Osteocyte (in vitro differentiated cells): Measurements from ENCODE around the gene PCDHGA8. TPM values are rescaled to one million over a fixed set of nuclear protein-coding genes. Genes with fewer than 3 reads are reported as not detected.
"Not testable (repeated sequence)": the region's sequence is repeated elsewhere in the genome, so short reads cannot be mapped to it uniquely, and the experiment has no call there.

Source experiments
- DNase-seq: peaks from one replicate; pipeline ENCODE4 v3.0.0; 2021; ENCODE audit warnings: mixed read lengths; ENCODE audit not compliant: unreplicated experiment; ENCODE audit errors: extremely low spot score
- H3K27ac Mint-ChIP-seq: one replicate; pipeline ENCODE4 v1.8.0; 2021; ENCODE audit warnings: mild to moderate bottlenecking, mixed read lengths; ENCODE audit not compliant: unreplicated experiment
- H3K27me3 Mint-ChIP-seq: one replicate; pipeline ENCODE4 v1.8.0; 2021; ENCODE audit warnings: mixed read lengths; ENCODE audit not compliant: unreplicated experiment
- H3K36me3 Mint-ChIP-seq: one replicate; pipeline ENCODE4 v1.8.0; 2021; ENCODE audit warnings: mixed read lengths; ENCODE audit not compliant: unreplicated experiment
- H3K4me1 Mint-ChIP-seq: one replicate; pipeline ENCODE4 v1.8.0; 2021; ENCODE audit warnings: mixed read lengths; ENCODE audit not compliant: unreplicated experiment
- H3K4me3 Mint-ChIP-seq: one replicate; pipeline ENCODE4 v1.8.0; 2021; ENCODE audit warnings: mild to moderate bottlenecking, moderate library complexity, mixed read lengths; ENCODE audit not compliant: unreplicated experiment
- H3K9me3 Mint-ChIP-seq: one replicate; pipeline ENCODE4 v1.8.0; 2021; ENCODE audit warnings: mixed read lengths; ENCODE audit not compliant: unreplicated experiment
- total RNA-seq: library from RNA; stranded (reverse); gene quantifications from 2 replicates; pipeline ENCODE4 v1.2.1, GENCODE V29; 2021
- TF ChIP-seq, protein P1 (sequence below): fragments of 200-600 bp; sonication (generic); IDR thresholded peaks from 2 replicates; pipeline ENCODE4 v1.5.0; 2021; ENCODE audit warnings: antibody characterized with exemption, mild to moderate bottlenecking, moderate library complexity

PCDHGA8 gene
- total RNA-seq, 1 donor from 2014 or later: 0.51 TPM

- TF ChIP-seq, protein P1, sequence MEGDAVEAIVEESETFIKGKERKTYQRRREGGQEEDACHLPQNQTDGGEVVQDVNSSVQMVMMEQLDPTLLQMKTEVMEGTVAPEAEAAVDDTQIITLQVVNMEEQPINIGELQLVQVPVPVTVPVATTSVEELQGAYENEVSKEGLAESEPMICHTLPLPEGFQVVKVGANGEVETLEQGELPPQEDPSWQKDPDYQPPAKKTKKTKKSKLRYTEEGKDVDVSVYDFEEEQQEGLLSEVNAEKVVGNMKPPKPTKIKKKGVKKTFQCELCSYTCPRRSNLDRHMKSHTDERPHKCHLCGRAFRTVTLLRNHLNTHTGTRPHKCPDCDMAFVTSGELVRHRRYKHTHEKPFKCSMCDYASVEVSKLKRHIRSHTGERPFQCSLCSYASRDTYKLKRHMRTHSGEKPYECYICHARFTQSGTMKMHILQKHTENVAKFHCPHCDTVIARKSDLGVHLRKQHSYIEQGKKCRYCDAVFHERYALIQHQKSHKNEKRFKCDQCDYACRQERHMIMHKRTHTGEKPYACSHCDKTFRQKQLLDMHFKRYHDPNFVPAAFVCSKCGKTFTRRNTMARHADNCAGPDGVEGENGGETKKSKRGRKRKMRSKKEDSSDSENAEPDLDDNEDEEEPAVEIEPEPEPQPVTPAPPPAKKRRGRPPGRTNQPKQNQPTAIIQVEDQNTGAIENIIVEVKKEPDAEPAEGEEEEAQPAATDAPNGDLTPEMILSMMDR: no peak
- Mint-ChIP-seq H3K36me3 (no peaks in the 10 kb centered on the region), H3K4me3 (no peak overlapping the region)
Measured at GRCh38 chr5:141374627-141375026, 17.8 kb upstream of the PCDHGA8 start.

DNA sequence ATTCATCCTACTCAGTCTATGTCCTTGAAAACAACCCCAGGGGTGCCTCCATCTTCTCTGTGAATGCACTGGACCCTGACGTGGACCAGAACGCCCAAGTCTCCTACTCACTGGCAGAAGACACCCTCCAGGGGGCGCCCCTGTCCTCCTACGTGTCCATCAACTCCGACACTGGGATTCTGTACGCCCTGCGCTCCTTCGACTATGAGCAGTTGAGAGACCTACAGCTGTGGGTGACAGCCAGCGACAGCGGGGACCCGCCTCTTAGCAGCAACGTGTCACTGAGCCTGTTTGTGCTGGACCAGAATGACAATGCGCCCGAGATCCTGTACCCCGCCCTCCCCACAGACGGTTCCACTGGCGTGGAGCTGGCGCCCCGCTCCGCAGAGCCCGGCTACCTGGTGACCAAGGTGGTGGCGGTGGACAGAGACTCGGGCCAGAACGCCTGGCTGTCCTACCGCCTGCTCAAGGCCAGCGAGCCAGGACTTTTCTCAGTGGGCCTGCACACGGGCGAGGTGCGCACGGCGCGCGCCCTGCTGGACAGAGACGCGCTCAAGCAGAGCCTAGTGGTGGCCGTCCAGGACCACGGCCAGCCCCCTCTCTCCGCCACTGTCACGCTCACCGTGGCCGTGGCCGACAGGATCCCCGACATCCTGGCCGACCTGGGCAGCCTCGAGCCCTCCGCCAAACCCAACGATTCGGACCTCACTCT, 16.8 kb upstream of the PCDHGA8 start:
- not testable (repeated sequence) for DNase-seq, H3K36me3 Mint-ChIP-seq, H3K27me3 Mint-ChIP-seq, H3K4me1 Mint-ChIP-seq, H3K4me3 Mint-ChIP-seq, H3K27ac Mint-ChIP-seq
- H3K9me3 Mint-ChIP-seq: peaks cover 35% of the 10 kb centered on the region

More at GRCh38 chr5:141374627-141375026, 17.8 kb upstream of the PCDHGA8 start:
- no peak overlapping the region for H3K27ac Mint-ChIP-seq
- peak; percentile 80 for DNase-seq
- no peaks in the 10 kb centered on the region for H3K4me1 Mint-ChIP-seq
- peaks cover 29% of the 10 kb centered on the region for H3K9me3 Mint-ChIP-seq
- no peaks in the 10 kb centered on the region for H3K27me3 Mint-ChIP-seq

- no peaks in the 10 kb centered on the region for H3K27me3 Mint-ChIP-seq
Measured at GRCh38 chr5:141382469-141383294, 9.8 kb upstream of the PCDHGA8 start, which contains the start of gene PCDHGA7. Gene PCDHGA7 (plus strand): TSS chr5:141382742. CDS start chr5:141382900, 158 bp downstream.

GRCh38 chr5:141383345-141383744, 9.1 kb upstream of the PCDHGA8 start:
- DNase-seq: no peak
- H3K36me3 Mint-ChIP-seq: peaks cover under 1% of the 10 kb centered on the region
- TF ChIP-seq, protein P1: no peak
- H3K27me3 Mint-ChIP-seq: no peaks in the 10 kb centered on the region
- no peak overlapping the region for H3K4me3 Mint-ChIP-seq
- peaks cover 30% of the 10 kb centered on the region for H3K9me3 Mint-ChIP-seq
- H3K4me1 Mint-ChIP-seq: no peaks in the 10 kb centered on the region
- H3K27ac Mint-ChIP-seq: no peak overlapping the region

More at GRCh38 chr5:141382469-141383294, 9.8 kb upstream of the PCDHGA8 start, which contains the start of gene PCDHGA7:
- H3K27ac Mint-ChIP-seq: no peak within 1 kb of the TSS
- no peak for DNase-seq
- TF ChIP-seq, protein P1: no peak
- peaks cover 28% of the 10 kb centered on the region for H3K9me3 Mint-ChIP-seq
- H3K4me1 Mint-ChIP-seq: no peaks in the 10 kb centered on the region
- H3K36me3 Mint-ChIP-seq: no peaks in the 10 kb centered on the region
- H3K4me3 Mint-ChIP-seq: no peak within 1 kb of the TSS

DNA sequence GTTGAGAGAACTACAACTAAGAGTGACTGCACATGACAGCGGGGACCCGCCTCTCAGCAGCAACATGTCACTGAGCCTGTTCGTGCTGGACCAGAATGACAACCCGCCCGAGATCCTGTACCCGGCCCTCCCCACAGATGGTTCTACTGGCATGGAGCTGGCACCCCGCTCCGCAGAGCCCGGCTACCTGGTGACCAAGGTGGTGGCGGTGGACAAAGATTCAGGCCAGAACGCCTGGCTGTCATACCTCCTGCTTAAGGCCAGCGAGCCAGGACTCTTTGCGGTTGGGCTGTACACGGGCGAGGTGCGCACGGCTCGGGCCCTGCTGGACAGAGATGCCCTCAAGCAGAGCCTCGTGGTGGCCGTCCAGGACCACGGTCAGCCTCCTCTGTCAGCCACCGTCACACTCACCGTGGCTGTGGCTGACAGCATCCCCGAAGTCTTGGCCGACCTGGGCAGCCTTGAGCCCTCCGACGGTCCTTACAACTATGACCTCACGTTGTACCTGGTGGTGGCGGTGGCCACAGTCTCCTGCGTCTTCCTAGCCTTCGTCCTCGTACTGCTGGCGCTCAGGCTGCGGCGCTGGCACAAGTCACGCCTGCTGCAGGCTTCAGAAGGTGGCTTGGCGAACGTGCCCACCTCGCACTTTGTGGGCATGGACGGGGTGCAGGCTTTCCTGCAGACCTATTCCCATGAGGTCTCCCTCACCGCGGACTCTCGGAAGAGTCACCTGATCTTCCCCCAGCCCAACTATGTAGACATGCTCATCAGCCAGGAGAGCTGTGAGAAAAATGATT, 7.8 kb upstream of the PCDHGA8 start:
- TF ChIP-seq, protein P1: no peak
- Mint-ChIP-seq H3K4me1 (no peaks in the 10 kb centered on the region), H3K27ac (no peak overlapping the region), H3K9me3 (peaks cover 25% of the 10 kb centered on the region), H3K36me3 (peaks cover 3% of the 10 kb centered on the region), H3K4me3 (no peak overlapping the region), H3K27me3 (no peaks in the 10 kb centered on the region)
- no peak for DNase-seq
